ENCODE results near the gene RPRD1B. TPM values are rescaled to one million over a fixed set of nuclear protein-coding genes. Genes with fewer than 3 reads are reported as not detected.

RPRD1B gene
- total and polyA plus RNA-seq, 2 experiments from 2014 or later = 31.0 to 43.5 TPM

DNA sequence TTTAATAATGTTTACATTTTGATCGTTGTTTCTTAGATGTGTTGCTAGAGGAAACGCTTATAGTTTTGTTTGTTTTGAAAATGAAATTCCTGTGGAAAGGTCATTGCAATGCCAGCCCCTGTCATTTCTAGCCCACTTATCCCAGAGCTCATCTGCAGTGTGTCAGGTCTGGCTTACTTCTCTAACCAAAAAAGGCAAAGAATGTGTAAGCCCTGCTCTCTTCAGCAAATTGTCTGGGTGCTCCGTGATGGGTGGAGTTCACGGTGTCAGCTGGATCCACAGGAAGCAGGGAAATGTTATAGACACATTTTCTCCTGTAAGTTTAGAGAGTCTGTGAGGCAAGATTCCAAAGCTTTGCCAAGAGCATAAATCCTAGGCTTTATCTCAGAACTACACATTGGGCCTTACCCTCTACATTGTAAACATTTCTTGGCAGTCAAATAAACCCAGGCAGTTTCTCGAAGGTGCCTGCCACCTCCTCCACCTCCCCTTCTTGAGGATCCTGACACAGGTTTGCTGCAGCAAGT lies 50.9 kb downstream of the RPRD1B start:
- DNase-seq (ENCODE audit: low read depth in 1 of 2, low spot score in 1 of 2) = peak; percentile 80 to 89
- TF ChIP-seq, protein P1, sequence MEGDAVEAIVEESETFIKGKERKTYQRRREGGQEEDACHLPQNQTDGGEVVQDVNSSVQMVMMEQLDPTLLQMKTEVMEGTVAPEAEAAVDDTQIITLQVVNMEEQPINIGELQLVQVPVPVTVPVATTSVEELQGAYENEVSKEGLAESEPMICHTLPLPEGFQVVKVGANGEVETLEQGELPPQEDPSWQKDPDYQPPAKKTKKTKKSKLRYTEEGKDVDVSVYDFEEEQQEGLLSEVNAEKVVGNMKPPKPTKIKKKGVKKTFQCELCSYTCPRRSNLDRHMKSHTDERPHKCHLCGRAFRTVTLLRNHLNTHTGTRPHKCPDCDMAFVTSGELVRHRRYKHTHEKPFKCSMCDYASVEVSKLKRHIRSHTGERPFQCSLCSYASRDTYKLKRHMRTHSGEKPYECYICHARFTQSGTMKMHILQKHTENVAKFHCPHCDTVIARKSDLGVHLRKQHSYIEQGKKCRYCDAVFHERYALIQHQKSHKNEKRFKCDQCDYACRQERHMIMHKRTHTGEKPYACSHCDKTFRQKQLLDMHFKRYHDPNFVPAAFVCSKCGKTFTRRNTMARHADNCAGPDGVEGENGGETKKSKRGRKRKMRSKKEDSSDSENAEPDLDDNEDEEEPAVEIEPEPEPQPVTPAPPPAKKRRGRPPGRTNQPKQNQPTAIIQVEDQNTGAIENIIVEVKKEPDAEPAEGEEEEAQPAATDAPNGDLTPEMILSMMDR (IDR thresholded peaks at IDR 0.05; ENCODE audit: low read depth, low read length) = no peak
- peak overlapping the region; percentile 100 for H3K27ac ChIP-seq
- peaks cover 7% of the 10 kb centered on the region for H3K36me3 ChIP-seq
- no peaks in the 10 kb centered on the region for H3K27me3 ChIP-seq
- peaks cover 45% of the 10 kb centered on the region for H3K4me1 ChIP-seq (ENCODE audit: low read depth)
- no peak overlapping the region for H3K4me3 ChIP-seq
- H3K9me3 ChIP-seq (ENCODE audit: low read depth) = no peaks in the 10 kb centered on the region

GRCh38 chr20:38085026-38085425 lies 51.5 kb downstream of the RPRD1B start:
- TF ChIP-seq, protein P1 (IDR thresholded peaks at IDR 0.05; ENCODE audit: low read depth, low read length) = no peak
- H3K9me3 ChIP-seq (ENCODE audit: low read depth) = no peaks in the 10 kb centered on the region
- H3K4me1 ChIP-seq (ENCODE audit: low read depth) = peaks cover 45% of the 10 kb centered on the region
- H3K27me3 ChIP-seq = no peaks in the 10 kb centered on the region
- H3K27ac ChIP-seq = peak overlapping the region; percentile 100
- H3K36me3 ChIP-seq = peaks cover 10% of the 10 kb centered on the region
- H3K4me3 ChIP-seq = no peak overlapping the region
- no peak for DNase-seq (ENCODE audit: low read depth in 1 of 2, low spot score in 1 of 2)

DNA sequence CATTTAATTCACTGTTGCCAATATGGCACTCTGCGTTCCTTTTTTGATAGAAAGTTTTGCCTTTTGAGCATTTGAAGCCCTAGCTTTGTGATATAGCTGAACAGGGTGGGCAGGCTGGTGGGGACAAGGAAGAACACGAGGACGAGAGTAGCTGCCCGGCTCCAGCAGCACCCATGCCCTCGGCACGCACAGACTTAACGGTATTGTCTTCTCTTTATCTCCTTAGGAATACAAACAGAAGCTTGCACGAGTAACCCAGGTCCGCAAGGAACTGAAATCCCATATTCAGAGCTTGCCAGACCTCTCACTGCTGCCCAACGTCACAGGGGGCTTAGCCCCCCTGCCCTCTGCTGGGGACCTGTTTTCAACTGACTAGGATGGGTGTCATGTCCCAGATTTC lies 56.0 kb downstream of the RPRD1B start:
- Histone ChIP-seq H3K9me3 (ENCODE audit: low read depth) (no peaks in the 10 kb centered on the region), H3K36me3 (peaks cover 19% of the 10 kb centered on the region), H3K4me1 (ENCODE audit: low read depth) (peaks cover 56% of the 10 kb centered on the region), H3K27me3 (no peaks in the 10 kb centered on the region), H3K4me3 (no peak overlapping the region), H3K27ac (peak overlapping the region; percentile 100)
- no peak for DNase-seq (ENCODE audit: low read depth in 1 of 2, low spot score in 1 of 2)
- TF ChIP-seq, protein P1 (IDR thresholded peaks at IDR 0.05; ENCODE audit: low read depth, low read length) = no peak

GRCh38 chr20:38090061-38090460 lies 56.5 kb downstream of the RPRD1B start:
- H3K9me3 ChIP-seq (ENCODE audit: low read depth) = no peaks in the 10 kb centered on the region
- no peaks in the 10 kb centered on the region for H3K27me3 ChIP-seq
- no peak for DNase-seq (ENCODE audit: low read depth in 1 of 2, low spot score in 1 of 2)
- TF ChIP-seq, protein P1 (IDR thresholded peaks at IDR 0.05; ENCODE audit: low read depth, low read length) = no peak
- no peak overlapping the region for H3K4me3 ChIP-seq
- H3K4me1 ChIP-seq (ENCODE audit: low read depth) = peaks cover 50% of the 10 kb centered on the region
- peaks cover 19% of the 10 kb centered on the region for H3K36me3 ChIP-seq
- H3K27ac ChIP-seq = peak overlapping the region; percentile 100

GRCh38 chr20:38091441-38092216 lies 58.1 kb downstream of the RPRD1B start:
- TF ChIP-seq, protein P1 (IDR thresholded peaks at IDR 0.05; ENCODE audit: low read depth, low read length) = no peak
- Histone ChIP-seq H3K4me1 (ENCODE audit: low read depth) (peaks cover 36% of the 10 kb centered on the region), H3K27ac (peak overlapping the region; percentile 100), H3K9me3 (ENCODE audit: low read depth) (no peaks in the 10 kb centered on the region), H3K36me3 (peaks cover 17% of the 10 kb centered on the region), H3K4me3 (no peak overlapping the region), H3K27me3 (no peaks in the 10 kb centered on the region)
- DNase-seq (ENCODE audit: low read depth in 1 of 2, low spot score in 1 of 2) = no peak
